Measurements from ENCODE around the gene DIS3L2. TPM values are rescaled to one million over a fixed set of nuclear protein-coding genes. Genes with fewer than 3 reads are reported as not detected.
"Not testable (repeated sequence)": the region's sequence is repeated elsewhere in the genome, so short reads cannot be mapped to it uniquely, and the experiment has no call there.

The DIS3L2 gene
- total RNA-seq, 3 donors from 2014 or later: 28.5 to 43.0 (median 42.5) TPM

DNA sequence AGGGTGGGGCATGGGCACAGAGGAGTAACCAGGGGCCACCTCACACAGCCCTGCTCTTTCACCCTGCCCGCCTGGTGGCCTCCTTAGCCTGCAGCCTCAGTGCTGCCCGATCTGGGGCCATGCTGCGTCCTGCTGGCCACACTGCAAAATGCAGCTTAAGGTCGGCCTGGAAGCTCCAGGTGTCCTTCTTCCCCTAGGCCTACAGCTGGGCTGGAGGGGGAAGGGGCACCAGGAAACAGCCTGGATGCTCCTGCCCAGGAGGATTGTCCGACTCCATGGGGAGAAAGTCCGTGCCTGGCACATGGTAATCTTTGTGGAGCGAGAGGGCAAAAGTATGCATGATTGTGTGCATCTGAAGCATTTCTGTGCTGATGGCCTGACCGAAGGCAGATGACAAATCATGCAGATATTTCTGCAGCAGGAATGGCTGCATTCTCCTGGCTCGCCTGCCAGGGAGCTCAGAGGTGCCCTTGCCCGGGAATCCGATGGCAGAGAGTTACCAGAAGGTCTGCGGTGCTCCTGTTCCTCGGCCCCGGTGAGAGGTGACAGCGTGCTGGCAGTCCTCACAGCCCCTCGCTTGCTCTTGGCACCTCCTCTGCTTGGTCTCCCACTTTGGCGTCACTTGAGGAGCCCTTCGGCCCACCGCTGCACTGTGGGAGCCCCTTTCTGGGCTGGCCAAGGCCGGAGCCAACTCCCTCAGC is 404.3 kb downstream of the DIS3L2 start:
- TF ChIP-seq, protein P1, sequence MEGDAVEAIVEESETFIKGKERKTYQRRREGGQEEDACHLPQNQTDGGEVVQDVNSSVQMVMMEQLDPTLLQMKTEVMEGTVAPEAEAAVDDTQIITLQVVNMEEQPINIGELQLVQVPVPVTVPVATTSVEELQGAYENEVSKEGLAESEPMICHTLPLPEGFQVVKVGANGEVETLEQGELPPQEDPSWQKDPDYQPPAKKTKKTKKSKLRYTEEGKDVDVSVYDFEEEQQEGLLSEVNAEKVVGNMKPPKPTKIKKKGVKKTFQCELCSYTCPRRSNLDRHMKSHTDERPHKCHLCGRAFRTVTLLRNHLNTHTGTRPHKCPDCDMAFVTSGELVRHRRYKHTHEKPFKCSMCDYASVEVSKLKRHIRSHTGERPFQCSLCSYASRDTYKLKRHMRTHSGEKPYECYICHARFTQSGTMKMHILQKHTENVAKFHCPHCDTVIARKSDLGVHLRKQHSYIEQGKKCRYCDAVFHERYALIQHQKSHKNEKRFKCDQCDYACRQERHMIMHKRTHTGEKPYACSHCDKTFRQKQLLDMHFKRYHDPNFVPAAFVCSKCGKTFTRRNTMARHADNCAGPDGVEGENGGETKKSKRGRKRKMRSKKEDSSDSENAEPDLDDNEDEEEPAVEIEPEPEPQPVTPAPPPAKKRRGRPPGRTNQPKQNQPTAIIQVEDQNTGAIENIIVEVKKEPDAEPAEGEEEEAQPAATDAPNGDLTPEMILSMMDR (IDR thresholded peaks at IDR 0.05): no peak
- H3K36me3 ChIP-seq (ENCODE audit: low read depth): no peaks in the 10 kb centered on the region
- intact Hi-C loops (cut with DNase I, micrococcal nuclease): no loop called here
- no peaks in the 10 kb centered on the region for H3K9me3 ChIP-seq
- DNase-seq (peak in 2 of 3 donors; percentile 35 to 58), ATAC-seq (peak; percentile 85)
- H3K4me3 ChIP-seq: no peak overlapping the region
- H3K4me1 ChIP-seq (ENCODE audit: low read depth): no peaks in the 10 kb centered on the region

DNA sequence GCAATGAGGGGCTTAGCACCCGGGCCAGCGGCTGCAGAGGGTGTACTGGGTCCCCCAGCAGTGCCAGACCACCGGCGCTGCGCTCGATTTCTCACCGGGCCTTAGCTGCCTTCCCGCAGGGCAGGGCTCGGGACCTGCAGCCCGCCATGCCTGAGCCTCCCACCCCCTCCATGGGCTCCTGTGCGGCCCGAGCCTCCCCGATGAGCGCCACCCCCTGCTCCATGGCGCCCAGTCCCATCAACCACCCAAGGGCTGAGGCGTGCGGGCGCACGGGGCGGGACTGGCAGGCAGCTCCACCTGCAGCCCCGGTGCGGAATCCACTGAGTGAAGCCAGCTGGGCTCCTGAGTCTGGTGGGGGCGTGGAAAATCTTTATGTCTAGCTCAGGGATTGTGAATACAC is 404.9 kb downstream of the DIS3L2 start:
- ATAC-seq; DNase-seq; H3K9me3 ChIP-seq; H3K4me1 ChIP-seq (ENCODE audit: low read depth); H3K4me3 ChIP-seq; intact Hi-C loops (cut with DNase I, micrococcal nuclease); H3K36me3 ChIP-seq (ENCODE audit: low read depth): not testable (repeated sequence)

DNA sequence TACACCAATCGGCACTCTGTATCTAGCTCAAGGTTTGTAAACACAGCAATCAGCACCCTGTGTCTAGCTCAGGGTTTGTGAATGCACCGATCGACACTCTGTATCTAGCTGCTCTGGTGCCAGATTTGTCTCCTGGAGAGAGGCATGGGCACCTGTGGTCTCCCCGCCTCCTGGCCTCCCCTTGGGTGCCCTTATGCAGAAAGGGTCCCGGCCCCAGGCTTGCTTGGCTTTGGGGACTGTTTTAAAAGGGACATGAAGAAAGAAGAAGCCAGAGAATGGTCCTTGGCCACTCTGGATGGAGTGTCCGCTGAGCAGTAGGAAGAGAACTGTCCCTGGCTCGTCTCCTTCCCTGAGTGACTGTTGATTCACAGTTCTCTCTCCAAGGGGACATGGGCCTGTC is 405.5 kb downstream of the DIS3L2 start:
- no peaks in the 10 kb centered on the region for H3K9me3 ChIP-seq
- intact Hi-C loops (cut with DNase I, micrococcal nuclease): no loop called here
- no peaks in the 10 kb centered on the region for H3K36me3 ChIP-seq (ENCODE audit: low read depth)
- DNase-seq (no peak), ATAC-seq (no peak)
- H3K4me3 ChIP-seq: no peak overlapping the region
- TF ChIP-seq, protein P1 (IDR thresholded peaks at IDR 0.05): no peak
- H3K4me1 ChIP-seq (ENCODE audit: low read depth): no peaks in the 10 kb centered on the region

DNA sequence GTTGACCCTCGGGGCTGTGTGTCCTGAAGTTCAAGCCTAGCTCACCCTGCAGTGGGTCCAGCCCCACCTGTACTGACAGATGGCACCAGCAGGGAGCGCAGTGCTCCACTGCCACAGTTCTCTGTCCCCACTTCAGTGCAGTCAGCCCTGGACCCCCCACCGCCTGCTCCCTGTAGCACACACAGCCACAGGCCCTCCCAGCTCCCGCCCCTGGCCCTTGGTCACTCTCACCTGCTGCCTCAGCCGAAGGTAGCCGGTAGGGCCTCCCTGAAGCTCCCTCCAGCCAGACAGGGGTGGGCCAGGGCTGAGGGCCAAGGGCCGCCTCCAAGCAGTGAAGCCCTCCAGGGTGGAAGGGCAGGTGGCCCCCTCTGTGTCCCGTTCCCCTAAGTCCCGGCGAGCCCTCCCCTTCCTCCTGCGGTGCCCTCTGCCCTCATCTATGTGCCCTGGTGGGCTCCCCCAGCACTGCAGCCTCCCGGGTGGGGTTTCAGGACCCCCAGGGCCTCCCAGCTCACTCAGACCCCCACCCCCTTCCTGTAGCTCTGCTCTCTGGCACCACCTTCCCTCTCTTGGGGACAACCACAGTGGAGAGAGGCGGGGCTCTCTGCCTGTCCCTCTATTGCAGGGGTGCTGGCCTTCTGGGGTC is 406.2 kb downstream of the DIS3L2 start:
- ATAC-seq (peak; percentile 14), DNase-seq (peak in 1 of 3 donors; percentile 45)
- intact Hi-C loops (cut with DNase I, micrococcal nuclease): no loop called here
- Histone ChIP-seq H3K9me3 (no peaks in the 10 kb centered on the region), H3K36me3 (ENCODE audit: low read depth) (no peaks in the 10 kb centered on the region), H3K4me1 (ENCODE audit: low read depth) (no peaks in the 10 kb centered on the region), H3K4me3 (no peak overlapping the region)
- TF ChIP-seq, protein P1 (IDR thresholded peaks at IDR 0.05): no peak

DNA sequence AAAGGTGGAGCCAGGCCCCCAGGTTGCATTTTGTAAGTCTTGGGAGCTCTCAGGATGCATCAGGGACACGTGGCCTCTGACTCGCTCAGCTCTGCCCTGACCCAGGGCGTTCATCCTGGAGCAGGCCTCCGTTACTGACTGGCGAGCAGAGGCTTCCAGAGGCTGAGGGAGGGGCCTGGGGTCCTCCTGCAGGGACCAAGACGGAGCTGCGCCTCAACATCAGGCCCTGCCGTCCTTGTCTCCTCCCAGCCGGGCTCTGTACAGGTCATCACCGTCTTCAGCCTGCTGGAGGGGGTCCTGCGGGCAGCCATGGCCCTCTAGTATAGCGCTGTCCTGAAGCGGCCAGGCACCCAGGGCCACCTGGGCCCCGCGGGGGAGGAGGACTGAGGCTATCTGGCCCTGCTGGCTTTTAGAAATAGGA is 406.8 kb downstream of the DIS3L2 start:
- TF ChIP-seq, protein P1 (IDR thresholded peaks at IDR 0.05): no peak
- Histone ChIP-seq H3K4me3 (no peak overlapping the region), H3K4me1 (ENCODE audit: low read depth) (no peaks in the 10 kb centered on the region), H3K36me3 (ENCODE audit: low read depth) (no peaks in the 10 kb centered on the region), H3K9me3 (no peaks in the 10 kb centered on the region)
- intact Hi-C loops (cut with DNase I, micrococcal nuclease): no loop called here
- ATAC-seq (no peak), DNase-seq (no peak)

DNA sequence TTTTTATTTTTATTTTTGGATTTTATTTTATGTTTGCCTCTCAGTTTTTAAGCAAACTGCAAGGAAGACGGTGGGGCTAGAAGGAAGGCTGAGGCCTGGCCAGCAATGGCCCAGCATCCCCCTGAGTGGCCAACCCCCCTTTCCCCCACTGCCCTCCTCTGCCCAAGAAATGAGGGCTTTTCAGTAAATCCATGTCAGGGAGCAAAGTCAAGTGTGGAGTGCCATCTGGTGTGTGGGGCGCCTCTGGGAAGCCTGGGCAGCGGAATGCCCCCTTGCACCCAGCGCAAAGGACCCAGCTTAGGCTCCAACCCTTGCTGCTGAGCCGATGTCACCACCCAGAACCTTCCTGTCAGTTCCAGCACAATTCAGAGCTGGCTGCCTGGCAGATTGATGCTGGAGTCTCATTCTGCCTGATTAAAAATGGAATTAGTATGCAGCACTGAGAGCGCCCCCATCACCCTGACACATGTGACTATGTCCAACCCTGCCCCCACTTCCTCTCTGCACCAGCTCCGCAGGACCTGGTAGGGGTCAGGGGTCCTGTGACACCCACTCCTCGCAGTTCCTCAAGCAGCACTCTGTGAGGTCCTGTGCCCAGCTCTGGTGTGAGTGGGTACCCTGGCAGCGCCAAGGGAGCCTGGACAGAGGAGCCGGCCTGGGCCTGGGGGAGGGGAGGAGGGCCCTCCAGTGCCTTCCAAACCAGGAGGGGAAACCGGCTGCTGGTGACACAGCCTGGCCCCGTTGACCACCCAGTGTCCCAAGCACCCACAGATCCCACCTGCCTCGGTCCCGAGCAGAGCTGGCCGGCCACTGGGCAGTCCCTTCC is 407.8 kb downstream of the DIS3L2 start:
- Histone ChIP-seq H3K4me3 (no peak overlapping the region), H3K9me3 (no peaks in the 10 kb centered on the region), H3K4me1 (ENCODE audit: low read depth) (no peaks in the 10 kb centered on the region), H3K36me3 (ENCODE audit: low read depth) (no peaks in the 10 kb centered on the region)
- DNase-seq (no peak), ATAC-seq (no peak)
- intact Hi-C loops (cut with DNase I, micrococcal nuclease): no loop called here
- TF ChIP-seq, protein P1 (IDR thresholded peaks at IDR 0.05): no peak

DNA sequence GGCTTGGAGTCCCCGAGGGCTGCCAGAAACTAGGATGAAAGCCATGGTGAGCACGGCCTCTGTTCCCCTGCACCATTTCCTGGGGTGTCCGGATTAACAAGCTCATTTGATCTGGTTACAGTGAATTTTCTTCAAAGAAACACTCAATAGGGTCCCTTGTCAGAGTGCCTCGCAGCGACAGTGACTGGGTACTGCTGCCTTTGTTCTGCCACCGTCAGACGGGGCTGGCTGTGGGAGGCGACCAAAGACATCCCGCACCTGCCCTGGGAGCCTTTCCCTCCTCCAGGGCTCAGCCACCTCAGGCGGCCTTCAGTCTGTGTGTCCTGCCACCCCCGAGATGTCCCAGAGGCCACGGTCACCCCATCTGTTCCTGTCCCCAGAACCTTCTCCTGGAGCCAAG is 408.5 kb downstream of the DIS3L2 start:
- H3K4me1 ChIP-seq (ENCODE audit: low read depth); DNase-seq; ATAC-seq; intact Hi-C loops (cut with DNase I, micrococcal nuclease); H3K36me3 ChIP-seq (ENCODE audit: low read depth); H3K9me3 ChIP-seq; H3K4me3 ChIP-seq: not testable (repeated sequence)

Measured in mucosa of descending colon (tissue), 3 donors.